GM13977 (cell line): Measurements from ENCODE around the gene ZFHX3.

ENCODE experiments used
- DNase-seq: peaks from one replicate; pipeline ENCODE4 v3.0.0; 2012; ENCODE audit warnings: low spot score
- in situ Hi-C: fragments of 300-500 bp; cut with MboI; formaldehyde crosslinking; loops from one replicate; pipeline ENCODE4 v1.12.0; 2022; ENCODE audit warnings: low sequenced_read_pairs, low pct_unique_long_range_greater_than_20kb, mixed read lengths, inconsistent platforms; ENCODE audit not compliant: unreplicated experiment
- TF ChIP-seq, protein P1 (sequence below): IDR thresholded peaks from 2 replicates; pipeline ENCODE4 v1.5.1; 2012; ENCODE audit warnings: mild to moderate bottlenecking, control low read depth; ENCODE audit not compliant: insufficient read depth; ENCODE audit errors: extremely low read depth, missing control alignments

ZFHX3 gene

DNA sequence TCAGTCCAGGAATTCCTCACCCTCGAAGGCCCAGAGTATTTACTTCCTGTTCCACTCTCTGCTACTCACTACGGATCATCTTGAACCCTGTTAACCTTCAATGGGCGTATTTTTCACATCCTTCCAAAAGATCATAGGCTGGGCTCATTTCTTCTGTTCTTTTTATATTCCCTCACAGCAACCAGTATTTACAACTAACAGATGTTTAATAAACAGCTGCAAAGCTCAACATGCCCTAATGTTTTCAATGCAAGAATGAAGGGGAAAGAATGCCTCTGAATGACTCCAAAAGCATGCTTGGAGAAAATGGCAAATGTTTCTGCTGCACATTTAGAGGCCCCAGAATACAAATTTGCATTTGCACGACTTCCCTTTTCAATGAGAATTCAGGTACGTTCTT lies 174.9 kb downstream of the ZFHX3 start:
- TF ChIP-seq, protein P1, sequence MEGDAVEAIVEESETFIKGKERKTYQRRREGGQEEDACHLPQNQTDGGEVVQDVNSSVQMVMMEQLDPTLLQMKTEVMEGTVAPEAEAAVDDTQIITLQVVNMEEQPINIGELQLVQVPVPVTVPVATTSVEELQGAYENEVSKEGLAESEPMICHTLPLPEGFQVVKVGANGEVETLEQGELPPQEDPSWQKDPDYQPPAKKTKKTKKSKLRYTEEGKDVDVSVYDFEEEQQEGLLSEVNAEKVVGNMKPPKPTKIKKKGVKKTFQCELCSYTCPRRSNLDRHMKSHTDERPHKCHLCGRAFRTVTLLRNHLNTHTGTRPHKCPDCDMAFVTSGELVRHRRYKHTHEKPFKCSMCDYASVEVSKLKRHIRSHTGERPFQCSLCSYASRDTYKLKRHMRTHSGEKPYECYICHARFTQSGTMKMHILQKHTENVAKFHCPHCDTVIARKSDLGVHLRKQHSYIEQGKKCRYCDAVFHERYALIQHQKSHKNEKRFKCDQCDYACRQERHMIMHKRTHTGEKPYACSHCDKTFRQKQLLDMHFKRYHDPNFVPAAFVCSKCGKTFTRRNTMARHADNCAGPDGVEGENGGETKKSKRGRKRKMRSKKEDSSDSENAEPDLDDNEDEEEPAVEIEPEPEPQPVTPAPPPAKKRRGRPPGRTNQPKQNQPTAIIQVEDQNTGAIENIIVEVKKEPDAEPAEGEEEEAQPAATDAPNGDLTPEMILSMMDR = no peak
- no peak for DNase-seq
- in situ Hi-C loops = no loop called here

DNA sequence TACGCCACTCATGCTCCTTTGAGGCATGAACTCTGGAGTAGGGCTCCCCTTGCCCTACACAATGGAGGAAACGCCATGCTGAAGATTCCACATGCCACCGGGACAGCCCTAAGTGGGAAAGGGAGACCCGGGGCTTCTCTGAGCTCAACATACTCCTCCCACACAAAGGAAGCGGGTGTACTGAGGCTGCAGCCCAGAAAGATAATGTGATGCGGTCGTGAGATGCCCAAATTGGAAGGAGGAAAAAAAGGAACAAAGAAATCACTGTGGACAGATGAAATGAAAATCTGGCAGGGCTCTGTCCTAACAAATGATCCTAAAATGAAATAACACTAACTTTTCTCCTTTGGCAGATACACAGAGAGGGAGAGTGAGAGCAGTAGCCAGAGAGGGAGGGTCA lies 182.1 kb downstream of the ZFHX3 start:
- TF ChIP-seq, protein P1 = no peak
- DNase-seq = no peak
- in situ Hi-C loops = no loop called here

DNA sequence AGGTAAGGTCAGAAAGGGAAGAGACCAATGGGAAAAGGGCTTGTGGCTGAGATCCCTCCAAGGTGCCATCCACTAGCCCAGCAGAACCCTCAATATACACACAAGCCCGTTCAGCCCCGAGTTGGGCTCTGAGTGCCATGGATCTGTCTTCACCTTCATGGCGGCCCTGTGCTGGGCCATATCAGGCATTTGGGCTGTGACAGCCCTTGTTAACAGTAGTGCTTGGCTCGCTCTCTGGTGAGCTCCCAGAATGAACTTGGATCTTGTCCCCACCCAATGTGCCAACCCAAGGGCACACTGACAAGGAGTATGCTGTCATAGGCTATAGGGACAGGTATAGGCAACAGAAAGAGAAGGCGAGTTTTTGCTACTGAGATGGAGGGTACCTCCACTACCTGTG lies 182.7 kb downstream of the ZFHX3 start:
- DNase-seq = no peak
- in situ Hi-C loops = no loop called here
- TF ChIP-seq, protein P1 = no peak

DNA sequence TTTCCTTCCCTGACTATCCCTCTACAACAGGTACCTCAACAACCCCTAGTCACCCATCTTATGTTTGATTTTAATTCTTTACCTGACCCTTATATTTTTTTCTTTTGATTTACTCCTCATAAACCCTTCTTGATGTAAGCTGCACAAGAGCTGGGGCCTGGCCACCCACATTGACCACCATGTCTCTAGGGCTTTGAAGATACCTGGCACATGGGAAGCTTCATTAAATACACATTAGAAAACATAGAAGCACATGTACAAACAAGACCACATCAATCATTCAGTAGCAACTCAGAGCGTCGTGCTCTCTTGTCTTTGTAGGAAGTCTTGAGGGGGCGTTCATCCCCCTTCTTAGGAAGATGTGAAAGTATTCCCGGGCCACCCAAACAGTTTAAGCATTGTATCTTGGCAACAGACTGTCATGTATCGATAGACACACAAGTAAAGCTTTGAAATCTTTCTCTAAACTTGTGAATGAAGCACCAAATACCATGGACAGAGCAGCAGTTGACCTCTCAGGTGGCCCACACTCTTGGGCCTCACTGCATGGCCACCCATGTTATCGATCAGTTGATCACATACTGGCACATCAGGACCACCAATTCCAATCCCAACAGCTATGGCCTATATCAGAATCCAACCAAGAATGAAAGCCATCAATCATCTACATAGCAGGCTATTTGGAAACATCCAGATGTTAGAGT lies 183.6 kb downstream of the ZFHX3 start:
- in situ Hi-C loops = no loop called here
- DNase-seq = no peak
- TF ChIP-seq, protein P1 = no peak

DNA sequence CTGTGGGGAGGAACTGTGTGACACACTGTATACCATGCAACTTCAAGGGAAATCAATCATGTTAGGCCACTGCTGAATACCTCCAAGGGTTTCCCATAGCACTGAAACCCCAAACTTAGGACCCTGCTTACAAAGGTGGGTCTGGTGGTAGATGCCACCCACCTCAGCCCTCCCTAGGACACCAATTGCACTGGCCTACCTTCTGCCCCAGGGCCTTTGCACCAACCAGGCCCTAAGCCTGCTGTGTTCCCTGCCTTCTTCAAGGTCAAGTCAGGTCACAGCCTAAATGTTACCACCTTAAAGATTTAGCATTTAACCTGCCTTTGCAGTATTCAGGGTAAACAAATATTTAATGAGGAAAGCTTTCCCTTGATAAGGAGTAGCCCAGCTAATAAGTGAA lies 185.8 kb downstream of the ZFHX3 start:
- in situ Hi-C loops = no loop called here
- no peak for DNase-seq
- TF ChIP-seq, protein P1 = no peak

DNA sequence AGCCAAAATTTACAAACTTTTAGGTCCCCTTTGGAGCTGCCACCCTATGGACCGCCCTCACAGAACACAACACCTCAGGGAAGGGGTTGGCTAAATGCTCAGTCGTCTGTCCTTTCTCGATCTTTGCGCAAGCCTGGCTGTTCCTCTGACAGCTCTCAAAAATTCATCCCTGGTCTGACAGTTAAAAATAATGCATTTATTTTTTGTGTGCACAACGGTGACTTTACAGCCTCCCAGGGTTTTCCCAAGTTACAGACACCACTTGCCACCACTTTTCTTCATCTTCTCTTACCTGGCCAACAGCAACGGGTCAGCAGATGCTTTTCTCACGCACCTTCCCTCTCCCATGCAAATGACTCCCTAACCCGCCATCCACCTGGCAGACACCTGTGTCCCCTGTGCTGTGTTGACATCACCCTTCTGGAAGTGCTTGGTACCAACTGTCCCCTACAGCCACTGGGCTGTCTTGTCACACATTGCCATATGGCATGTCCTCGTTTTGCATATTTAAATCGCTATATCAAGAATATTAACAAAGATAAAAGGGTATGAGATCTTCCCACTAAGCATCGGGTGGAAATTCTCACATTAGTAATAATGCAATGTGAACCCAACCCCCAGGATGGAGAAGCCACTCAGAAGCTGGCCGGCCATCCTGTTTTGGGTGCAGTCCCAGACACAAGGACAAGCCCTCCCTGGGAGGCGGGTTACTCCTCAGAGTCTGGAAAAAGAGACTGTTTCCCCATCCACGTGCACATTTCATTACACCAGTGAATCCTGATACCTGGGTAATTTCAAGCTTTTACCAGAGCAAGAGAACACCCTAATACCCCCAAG lies 187.0 kb downstream of the ZFHX3 start:
- TF ChIP-seq, protein P1 = no peak
- no peak for DNase-seq
- in situ Hi-C loops = no loop called here
